Measurements from ENCODE around the gene SAMD11.

DNA sequence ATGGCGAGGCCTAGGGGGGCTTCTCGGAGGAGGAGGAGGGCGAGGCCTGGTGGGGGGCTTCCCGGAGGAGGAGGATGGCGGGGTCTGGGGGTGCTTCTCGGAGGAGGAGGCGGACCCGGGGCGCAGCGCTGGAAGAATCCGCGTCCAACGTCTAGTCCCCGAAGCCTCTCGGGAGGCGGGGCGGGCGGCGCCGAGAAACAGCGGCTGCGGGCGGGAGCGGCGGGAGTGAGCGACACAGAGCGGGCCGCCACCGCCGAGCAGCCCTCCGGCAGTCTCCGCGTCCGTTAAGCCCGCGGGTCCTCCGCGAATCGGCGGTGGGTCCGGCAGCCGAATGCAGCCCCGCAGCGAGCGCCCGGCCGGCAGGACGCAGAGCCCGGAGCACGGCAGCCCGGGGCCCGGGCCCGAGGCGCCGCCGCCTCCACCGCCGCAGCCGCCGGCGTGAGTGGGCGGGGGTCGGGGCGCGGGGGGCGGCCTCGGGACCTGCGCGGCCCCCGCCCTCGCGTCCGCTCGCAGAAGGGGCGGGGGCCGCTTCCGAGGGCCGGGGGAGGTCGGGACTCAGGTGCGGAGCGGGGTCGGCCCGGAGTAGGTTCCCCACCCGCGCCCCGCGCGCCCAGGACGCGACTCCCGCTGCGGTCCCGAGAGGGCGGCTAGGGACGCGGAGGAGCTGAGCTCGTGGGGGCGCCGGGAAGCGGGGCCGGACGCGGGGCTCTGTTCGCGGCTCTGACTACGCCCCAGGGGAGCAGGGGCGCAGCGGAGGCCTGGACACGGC is 36.8 kb downstream of the SAMD11 start, which contains the start of gene KLHL17:
- TF ChIP-seq, protein P1, sequence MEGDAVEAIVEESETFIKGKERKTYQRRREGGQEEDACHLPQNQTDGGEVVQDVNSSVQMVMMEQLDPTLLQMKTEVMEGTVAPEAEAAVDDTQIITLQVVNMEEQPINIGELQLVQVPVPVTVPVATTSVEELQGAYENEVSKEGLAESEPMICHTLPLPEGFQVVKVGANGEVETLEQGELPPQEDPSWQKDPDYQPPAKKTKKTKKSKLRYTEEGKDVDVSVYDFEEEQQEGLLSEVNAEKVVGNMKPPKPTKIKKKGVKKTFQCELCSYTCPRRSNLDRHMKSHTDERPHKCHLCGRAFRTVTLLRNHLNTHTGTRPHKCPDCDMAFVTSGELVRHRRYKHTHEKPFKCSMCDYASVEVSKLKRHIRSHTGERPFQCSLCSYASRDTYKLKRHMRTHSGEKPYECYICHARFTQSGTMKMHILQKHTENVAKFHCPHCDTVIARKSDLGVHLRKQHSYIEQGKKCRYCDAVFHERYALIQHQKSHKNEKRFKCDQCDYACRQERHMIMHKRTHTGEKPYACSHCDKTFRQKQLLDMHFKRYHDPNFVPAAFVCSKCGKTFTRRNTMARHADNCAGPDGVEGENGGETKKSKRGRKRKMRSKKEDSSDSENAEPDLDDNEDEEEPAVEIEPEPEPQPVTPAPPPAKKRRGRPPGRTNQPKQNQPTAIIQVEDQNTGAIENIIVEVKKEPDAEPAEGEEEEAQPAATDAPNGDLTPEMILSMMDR (conservative IDR thresholded peaks at IDR 0.05 in 1 of 2, IDR thresholded peaks at IDR 0.05 in 1 of 2; ENCODE audit: extremely low read depth in 1 of 2, insufficient read depth in 1 of 2, low read depth in 1 of 2, low read length in 2 of 2), result no peak
- TF ChIP-seq EZH2 (IDR thresholded peaks at IDR 0.05; ENCODE audit: borderline replicate concordance, low read length), result no peak

Measured in mammary epithelial cell (primary cell).